Stimulated activated CD4-positive, alpha-beta T cell treated with anti-CD3 and anti-CD28 coated beads, Interleukin-2, amount 100 ng/mL, for 48 hours (primary cell): ENCODE results near the gene SPDYC.
A peak's percentile ranks its signal among the peaks of the same experiment; 100 is the strongest.
"Not testable (repeated sequence)": the region's sequence is repeated elsewhere in the genome, so short reads cannot be mapped to it uniquely, and the experiment has no call there.

Experiments used
- DNase-seq, 2 donors: peaks; one replicate each; pipeline ENCODE4 v3.0.0-alpha.2; 2020

Gene SPDYC

GRCh38 chr11:65174571-65175010, 4.6 kb downstream of the SPDYC start:
- not testable (repeated sequence) for DNase-seq

- peak; percentile 54 to 61 for DNase-seq
Measured at GRCh38 chr11:65180877-65181568, 11.0 kb downstream of the SPDYC start.

GRCh38 chr11:65181569-65182257, 11.7 kb downstream of the SPDYC start, which contains the start of gene CAPN1:
Gene CAPN1, plus strand, starts transcription at chr11:65181928. Its CDS starts 774 bp downstream, at chr11:65182702.
- peak; percentile 69 to 72 for DNase-seq

GRCh38 chr11:65182258-65183170, 12.5 kb downstream of the SPDYC start:
- DNase-seq = no peak

GRCh38 chr11:65183201-65183891, 13.3 kb downstream of the SPDYC start:
- DNase-seq = no peak

- no peak for DNase-seq
Measured at GRCh38 chr11:65184146-65184545, 14.1 kb downstream of the SPDYC start.

- no peak for DNase-seq
Measured at GRCh38 chr11:65185171-65185570, 15.1 kb downstream of the SPDYC start.

- DNase-seq = no peak
Measured at GRCh38 chr11:65185869-65186341, 15.9 kb downstream of the SPDYC start.

GRCh38 chr11:65186701-65187100, 16.7 kb downstream of the SPDYC start:
- no peak for DNase-seq

GRCh38 chr11:65187146-65187675, 17.2 kb downstream of the SPDYC start:
- no peak for DNase-seq

- no peak for DNase-seq
Measured at GRCh38 chr11:65187971-65188461, 18.0 kb downstream of the SPDYC start.

GRCh38 chr11:65188486-65188885, 18.5 kb downstream of the SPDYC start:
- no peak for DNase-seq

GRCh38 chr11:65189191-65189590, 19.2 kb downstream of the SPDYC start:
- no peak for DNase-seq

GRCh38 chr11:65194564-65194963, 24.5 kb downstream of the SPDYC start:
- no peak for DNase-seq

GRCh38 chr11:65204143-65204542, 34.1 kb downstream of the SPDYC start:
- no peak for DNase-seq

- DNase-seq = peak; percentile 53 to 57
Measured at GRCh38 chr11:65204646-65205601, 34.9 kb downstream of the SPDYC start.

GRCh38 chr11:65205602-65205967, 35.6 kb downstream of the SPDYC start:
- DNase-seq = no peak

GRCh38 chr11:65206441-65206841, 36.4 kb downstream of the SPDYC start:
- no peak for DNase-seq

- DNase-seq = no peak
Measured at GRCh38 chr11:65206901-65207300, 36.9 kb downstream of the SPDYC start.

GRCh38 chr11:65207918-65208784, 38.1 kb downstream of the SPDYC start:
- DNase-seq = no peak
